Upper lobe of left lung (tissue), 6 donors: ENCODE measurements around the gene GNG7. TPM values are rescaled to one million over a fixed set of nuclear protein-coding genes. Genes with fewer than 3 reads are reported as not detected.
A peak's percentile ranks its signal among the peaks of the same experiment; 100 is the strongest.

Experiments
- ATAC-seq, 2 donors: fragments of 200-7000 bp; cut with Tn5 transposase; one replicate each; pipeline ENCODE4 v1.9.1; 2022; ENCODE audit warnings: mild to moderate bottlenecking in 2 of 2, moderate library complexity in 2 of 2; ENCODE audit not compliant: low FRiP score in 2 of 2
- DNase-seq, 2 donors: peaks; one replicate each; pipeline ENCODE4 v3.0.0-alpha.2; 2019 to 2020
- H3K27ac ChIP-seq, 4 donors: fragments of 200-600 bp; sonication (generic); one replicate each; pipeline ENCODE4 v1.5.1; 2016 to 2019
- H3K27me3 ChIP-seq, 4 donors: fragments of 200-600 bp; sonication (generic); one replicate each; pipeline ENCODE4 v1.5.1; 2017 to 2019
- H3K36me3 ChIP-seq, 4 donors: fragments of 200-600 bp; sonication (generic); one replicate each; pipeline ENCODE4 v1.5.1; 2016 to 2019
- H3K4me1 ChIP-seq, 4 donors: fragments of 200-600 bp; sonication (generic); one replicate each; pipeline ENCODE4 v1.5.1; 2018 to 2019
- H3K4me3 ChIP-seq, 4 donors: fragments of 200-600 bp; sonication (generic); one replicate each; pipeline ENCODE4 v1.5.1; 2017 to 2019; ENCODE audit warnings: mild to moderate bottlenecking in 2 of 4, moderate library complexity in 1 of 4
- H3K9me3 ChIP-seq, 4 donors: fragments of 200-600 bp; sonication (generic); one replicate each; pipeline ENCODE4 v1.5.1; 2018 to 2019
- CTCF ChIP-seq, 6 experiments: fragments of 450-650 bp in 4 of 6; fragments of 200-600 bp in 2 of 6; sonication (generic) in 2 of 6; IDR thresholded peaks; one replicate each; pipeline ENCODE4 v1.5.1; 2016 to 2019; ENCODE audit warnings: antibody characterized with exemption in 6 of 6
- EP300 ChIP-seq, 4 donors: sonication (generic); formaldehyde crosslinking; IDR thresholded peaks; one replicate each; pipeline ENCODE4 v1.5.1; 2017; ENCODE audit warnings: antibody characterized with exemption in 4 of 4, control low read depth in 2 of 4
- POLR2A ChIP-seq, 4 donors: fragments of 450-650 bp; IDR thresholded peaks; one replicate each; pipeline ENCODE4 v1.5.1; 2016 to 2017; ENCODE audit warnings: antibody characterized with exemption in 4 of 4, mild to moderate bottlenecking in 2 of 4
- POLR2AphosphoS5 ChIP-seq, 2 donors: sonication (generic); formaldehyde crosslinking; IDR thresholded peaks; one replicate each; pipeline ENCODE4 v1.5.1; 2017; ENCODE audit warnings: antibody characterized with exemption in 2 of 2
- WGBS, 2 donors: methylation state at CpG; one replicate each; pipeline ENCODE4 v1.1.5; 2017 to 2018; 5-methylcytosine and 5-hydroxymethylcytosine counted together
- total RNA-seq, 6 donors: library from RNA; depleted of rRNA in 4 of 6; stranded (reverse); fragments of >200 nt in 4 of 6; gene quantifications; one replicate each; pipeline versions ENCODE4 v1.1.0 to v1.2.1, GENCODE V29; 2016 to 2021
- donor health status: DM: no; HTN: no; CAD: no; lungs with moderate emphysema.
- donor health status: DM: no; HTN: yes; CAD: no; lungs with severe emphysema.

The GNG7 gene
- total RNA-seq, 6 donors from 2014 or later: 3.5 to 7.7 (median 7.1) TPM

GRCh38 chr19:2479556-2480194, 222.8 kb downstream of the GNG7 start:
- peak in 1 of 2 donors; percentile 35 for TF ChIP-seq POLR2AphosphoS5 (IDR thresholded peaks at IDR 0.05)
- no peak for TF ChIP-seq POLR2A (IDR thresholded peaks at IDR 0.05)
- peak in 3 of 6 experiments; percentile 14 to 44 (median 32) for TF ChIP-seq CTCF (IDR thresholded peaks at IDR 0.05)
- no peak for TF ChIP-seq EP300 (IDR thresholded peaks at IDR 0.05)
- H3K4me1 ChIP-seq: peaks cover 10 to 28% (median 26%) of the 10 kb centered on the region in 4 donors
- no peak for ATAC-seq
- no peak for DNase-seq
- H3K36me3 ChIP-seq: peaks cover 0 to 19% (median 11%) of the 10 kb centered on the region in 4 donors
- no peaks in the 10 kb centered on the region for H3K27me3 ChIP-seq
- 67 to 79% methylated on average over 20 of the region's 20 CpGs for WGBS, 2 donors
- peak overlapping the region; percentile 90 to 95 (median 92) for H3K27ac ChIP-seq
- peaks cover 3 to 10% (median 8%) of the 10 kb centered on the region in 4 donors for H3K9me3 ChIP-seq
- peak overlapping the region in 3 of 4 donors; percentile 63 to 98 (median 82) for H3K4me3 ChIP-seq

- H3K4me3 ChIP-seq: peak overlapping the region; percentile 63 to 98 (median 88)
- peaks cover 13 to 36% (median 30%) of the 10 kb centered on the region in 4 donors for H3K4me1 ChIP-seq
- TF ChIP-seq POLR2AphosphoS5 (IDR thresholded peaks at IDR 0.05) (peak; percentile 33 to 48), EP300 (IDR thresholded peaks at IDR 0.05) (peak in 1 of 4 donors; percentile 74), CTCF (IDR thresholded peaks at IDR 0.05) (no peak), POLR2A (IDR thresholded peaks at IDR 0.05) (peak in 2 of 4 donors; percentile 7 to 68)
- 0 to 3% methylated on average over 19 to 33 of the region's 39 CpGs for WGBS, 2 donors
- peak; percentile 49 to 60 for ATAC-seq
- DNase-seq: peak; percentile 86 to 92
- H3K27ac ChIP-seq: peak overlapping the region; percentile 90 to 95 (median 92)
- no peaks in the 10 kb centered on the region for H3K27me3 ChIP-seq
- peaks cover 0 to 19% (median 11%) of the 10 kb centered on the region in 4 donors for H3K36me3 ChIP-seq
- peaks cover 3 to 10% (median 8%) of the 10 kb centered on the region in 4 donors for H3K9me3 ChIP-seq
These were observed 223.5 kb downstream of the GNG7 start for GRCh38 chr19:2478756-2479555.

- Histone ChIP-seq H3K4me3 (peak overlapping the region; percentile 63 to 98 (median 88)), H3K27me3 (no peaks in the 10 kb centered on the region), H3K27ac (peak overlapping the region; percentile 90 to 95 (median 92)), H3K36me3 (peaks cover 0 to 19% (median 11%) of the 10 kb centered on the region in 4 donors), H3K9me3 (peaks cover 3 to 8% (median 6%) of the 10 kb centered on the region in 4 donors), H3K4me1 (peaks cover 13 to 36% (median 30%) of the 10 kb centered on the region in 4 donors)
- 2 to 4% methylated on average over 17 to 20 of the region's 20 CpGs for WGBS, 2 donors
- DNase-seq (peak; percentile 83), ATAC-seq (peak in 1 of 2 donors; percentile 41)
- TF ChIP-seq POLR2A (IDR thresholded peaks at IDR 0.05) (peak in 2 of 4 donors; percentile 46 to 76), EP300 (IDR thresholded peaks at IDR 0.05) (no peak), CTCF (IDR thresholded peaks at IDR 0.05) (peak in 5 of 6 experiments; percentile 17 to 53 (median 37)), POLR2AphosphoS5 (IDR thresholded peaks at IDR 0.05) (peak; percentile 60 to 77)
These were observed 224.2 kb downstream of the GNG7 start for GRCh38 chr19:2478278-2478755.

GRCh38 chr19:2477732-2478191, 224.7 kb downstream of the GNG7 start:
- Histone ChIP-seq H3K27me3 (no peaks in the 10 kb centered on the region), H3K4me3 (peak overlapping the region; percentile 63 to 98 (median 88)), H3K9me3 (peaks cover 0 to 7% (median 2%) of the 10 kb centered on the region in 4 donors), H3K4me1 (peaks cover 13 to 36% (median 30%) of the 10 kb centered on the region in 4 donors), H3K36me3 (peaks cover 0 to 19% (median 11%) of the 10 kb centered on the region in 4 donors), H3K27ac (peak overlapping the region; percentile 90 to 95 (median 92))
- DNase-seq (peak; percentile 60 to 82), ATAC-seq (no peak)
- TF ChIP-seq POLR2A (IDR thresholded peaks at IDR 0.05) (peak in 1 of 4 donors; percentile 7), CTCF (IDR thresholded peaks at IDR 0.05) (no peak), POLR2AphosphoS5 (IDR thresholded peaks at IDR 0.05) (peak; percentile 75 to 77), EP300 (IDR thresholded peaks at IDR 0.05) (no peak)
- 11 to 17% methylated on average over 10 to 21 of the region's 21 CpGs for WGBS, 2 donors
